GM23338 (cell line): ENCODE measurements around the gene SENP6.

Source experiments
- CREB1 ChIP-seq: fragments of 250-450 bp; sonication (Bioruptor Pico); IDR thresholded peaks from 2 replicates; pipeline ENCODE4 v1.5.0; 2020; ENCODE audit warnings: low read depth, mild to moderate bottlenecking, moderate library complexity
- POLR2AphosphoS5 ChIP-seq: IDR thresholded peaks from 2 replicates; pipeline ENCODE4 v1.6.1; 2016; ENCODE audit warnings: antibody characterized with exemption, low read depth
- REST ChIP-seq: IDR thresholded peaks from one replicate; pipeline ENCODE4 v1.6.1; 2018; ENCODE audit warnings: antibody characterized with exemption; ENCODE audit not compliant: unreplicated experiment
- ZNF331 ChIP-seq: fragments of 250-450 bp; sonication (Bioruptor Pico); IDR thresholded peaks from 2 replicates; pipeline ENCODE4 v1.5.0; 2020; ENCODE audit warnings: low read depth, mild to moderate bottlenecking, moderate library complexity
- TF ChIP-seq, protein P1 (sequence below), 2 experiments: fragments of 200-600 bp in 1 of 2; sonication (generic) in 1 of 2; conservative IDR thresholded peaks; 2 replicates each; pipeline versions ENCODE4 v1.5.1 to v1.6.1; 2016 to 2017; ENCODE audit warnings: antibody characterized with exemption in 2 of 2, low read depth in 2 of 2, mild to moderate bottlenecking in 2 of 2, moderate library complexity in 1 of 2

GRCh38 chr6:75623491-75623890, 21.8 kb downstream of the SENP6 start:
- TF ChIP-seq, protein P1, sequence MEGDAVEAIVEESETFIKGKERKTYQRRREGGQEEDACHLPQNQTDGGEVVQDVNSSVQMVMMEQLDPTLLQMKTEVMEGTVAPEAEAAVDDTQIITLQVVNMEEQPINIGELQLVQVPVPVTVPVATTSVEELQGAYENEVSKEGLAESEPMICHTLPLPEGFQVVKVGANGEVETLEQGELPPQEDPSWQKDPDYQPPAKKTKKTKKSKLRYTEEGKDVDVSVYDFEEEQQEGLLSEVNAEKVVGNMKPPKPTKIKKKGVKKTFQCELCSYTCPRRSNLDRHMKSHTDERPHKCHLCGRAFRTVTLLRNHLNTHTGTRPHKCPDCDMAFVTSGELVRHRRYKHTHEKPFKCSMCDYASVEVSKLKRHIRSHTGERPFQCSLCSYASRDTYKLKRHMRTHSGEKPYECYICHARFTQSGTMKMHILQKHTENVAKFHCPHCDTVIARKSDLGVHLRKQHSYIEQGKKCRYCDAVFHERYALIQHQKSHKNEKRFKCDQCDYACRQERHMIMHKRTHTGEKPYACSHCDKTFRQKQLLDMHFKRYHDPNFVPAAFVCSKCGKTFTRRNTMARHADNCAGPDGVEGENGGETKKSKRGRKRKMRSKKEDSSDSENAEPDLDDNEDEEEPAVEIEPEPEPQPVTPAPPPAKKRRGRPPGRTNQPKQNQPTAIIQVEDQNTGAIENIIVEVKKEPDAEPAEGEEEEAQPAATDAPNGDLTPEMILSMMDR (conservative IDR thresholded peaks at IDR 0.05; ENCODE audit: low read depth in 2 of 2), result no peak
- no peak for TF ChIP-seq ZNF331
- no peak for TF ChIP-seq POLR2AphosphoS5
- TF ChIP-seq REST, result no peak
- no peak for TF ChIP-seq CREB1
